HUES64 (cell line): Measurements from ENCODE around the gene NFIL3.

ENCODE experiments used
- H3K27ac ChIP-seq: 2 replicates; pipeline ENCODE4 v1.7.0; 2013; ENCODE audit warnings: low read depth, low read length, inconsistent platforms
- H3K27me3 ChIP-seq: 2 replicates; pipeline ENCODE4 v1.6.1; 2013; ENCODE audit warnings: mild to moderate bottlenecking, low read length; ENCODE audit not compliant: insufficient read depth
- H3K36me3 ChIP-seq: 2 replicates; pipeline ENCODE4 v1.6.1; 2013; ENCODE audit warnings: mild to moderate bottlenecking, low read length; ENCODE audit not compliant: insufficient read depth
- H3K4me1 ChIP-seq: 2 replicates; pipeline ENCODE4 v1.6.1; 2013; ENCODE audit warnings: mild to moderate bottlenecking, low read length, moderate library complexity; ENCODE audit not compliant: insufficient read depth
- H3K4me3 ChIP-seq: 2 replicates; pipeline ENCODE4 v1.5.1; 2013; ENCODE audit warnings: mild to moderate bottlenecking, low read length, moderate library complexity
- H3K9ac ChIP-seq: 2 replicates; pipeline ENCODE4 v1.6.1; 2013; ENCODE audit warnings: mild to moderate bottlenecking, low read depth, low read length
- H3K9me3 ChIP-seq: 2 replicates; pipeline ENCODE4 v1.6.1; 2013; ENCODE audit warnings: low read depth, low read length; ENCODE audit not compliant: insufficient read depth
- WGBS: fragments of 150-250, 120-280 bp; methylation state at CpG from one replicate; pipeline ENCODE4 v1.1.7; 2013; ENCODE audit warnings: missing lambda C conversion rate; 5-methylcytosine and 5-hydroxymethylcytosine counted together

Gene NFIL3

GRCh38 chr9:91421128-91421765 lies 2.4 kb downstream of the NFIL3 start:
- H3K4me1 ChIP-seq = peaks cover 11% of the 10 kb centered on the region; the same call in 1 of the 2 replicates
- peaks cover 61% of the 10 kb centered on the region for H3K27me3 ChIP-seq
- no peak overlapping the region for H3K27ac ChIP-seq
- no peaks in the 10 kb centered on the region for H3K9me3 ChIP-seq
- H3K36me3 ChIP-seq = no peaks in the 10 kb centered on the region
- under 1% methylated on average over 68 of the region's 69 CpGs for WGBS
- peak overlapping the region; percentile 89 for H3K4me3 ChIP-seq
- H3K9ac ChIP-seq = peak overlapping the region; percentile 54

- no peaks in the 10 kb centered on the region for H3K36me3 ChIP-seq
- no peak overlapping the region for H3K27ac ChIP-seq
- H3K4me3 ChIP-seq = peak overlapping the region; percentile 89
- H3K4me1 ChIP-seq = peaks cover 11% of the 10 kb centered on the region; the same call in 1 of the 2 replicates
- H3K9ac ChIP-seq = peak overlapping the region; percentile 54
- peaks cover 56% of the 10 kb centered on the region for H3K27me3 ChIP-seq
- 53% methylated on average over 16 of the region's 16 CpGs for WGBS
- no peaks in the 10 kb centered on the region for H3K9me3 ChIP-seq
Measured at GRCh38 chr9:91420501-91421127, 3.0 kb downstream of the NFIL3 start.

- Histone ChIP-seq H3K4me3 (no peak overlapping the region), H3K9ac (no peak overlapping the region), H3K27ac (no peak overlapping the region), H3K9me3 (no peaks in the 10 kb centered on the region), H3K36me3 (no peaks in the 10 kb centered on the region), H3K4me1 (peaks cover 11% of the 10 kb centered on the region; the same call in 1 of the 2 replicates), H3K27me3 (peaks cover 45% of the 10 kb centered on the region)
- WGBS = 90% methylated on average over 9 of the region's 10 CpGs
Measured at GRCh38 chr9:91419222-91420191, 4.1 kb downstream of the NFIL3 start.

GRCh38 chr9:91418215-91418610 lies 5.4 kb downstream of the NFIL3 start:
- H3K27ac ChIP-seq = no peak overlapping the region
- H3K9me3 ChIP-seq = no peaks in the 10 kb centered on the region
- no peaks in the 10 kb centered on the region for H3K36me3 ChIP-seq
- H3K4me3 ChIP-seq = no peak overlapping the region
- no peak overlapping the region for H3K9ac ChIP-seq
- H3K4me1 ChIP-seq = peaks cover 11% of the 10 kb centered on the region; the same call in 1 of the 2 replicates
- peaks cover 38% of the 10 kb centered on the region for H3K27me3 ChIP-seq

GRCh38 chr9:91417602-91418214 lies 5.9 kb downstream of the NFIL3 start:
- no peak overlapping the region for H3K9ac ChIP-seq
- H3K4me1 ChIP-seq = peaks cover 8% of the 10 kb centered on the region; the same call in 1 of the 2 replicates
- no peak overlapping the region for H3K4me3 ChIP-seq
- no peaks in the 10 kb centered on the region for H3K36me3 ChIP-seq
- WGBS = 90% methylated on average over 7 of the region's 9 CpGs
- H3K27ac ChIP-seq = no peak overlapping the region
- H3K9me3 ChIP-seq = no peaks in the 10 kb centered on the region
- H3K27me3 ChIP-seq = peaks cover 34% of the 10 kb centered on the region

- 79% methylated on average over 3 of the region's 4 CpGs for WGBS
- Histone ChIP-seq H3K27ac (no peak overlapping the region), H3K36me3 (no peaks in the 10 kb centered on the region), H3K9me3 (no peaks in the 10 kb centered on the region), H3K4me1 (no peaks in the 10 kb centered on the region), H3K27me3 (peaks cover 20% of the 10 kb centered on the region), H3K9ac (no peak overlapping the region), H3K4me3 (no peak overlapping the region)
Measured at GRCh38 chr9:91416096-91416712, 7.4 kb downstream of the NFIL3 start.

- no peak overlapping the region for H3K4me3 ChIP-seq
- H3K36me3 ChIP-seq = peaks cover 7% of the 10 kb centered on the region
- H3K27me3 ChIP-seq = peaks cover 13% of the 10 kb centered on the region
- H3K4me1 ChIP-seq = no peaks in the 10 kb centered on the region
- no peaks in the 10 kb centered on the region for H3K9me3 ChIP-seq
- 99% methylated on average over 2 of the region's 3 CpGs for WGBS
- H3K9ac ChIP-seq = no peak overlapping the region
- no peak overlapping the region for H3K27ac ChIP-seq
Measured at GRCh38 chr9:91415290-91415689, 8.3 kb downstream of the NFIL3 start.

GRCh38 chr9:91412941-91413340 lies 10.7 kb downstream of the NFIL3 start:
- Histone ChIP-seq H3K27ac (no peak overlapping the region), H3K9ac (no peak overlapping the region), H3K9me3 (no peaks in the 10 kb centered on the region), H3K36me3 (peaks cover 25% of the 10 kb centered on the region), H3K4me1 (no peaks in the 10 kb centered on the region), H3K27me3 (no peaks in the 10 kb centered on the region), H3K4me3 (no peak overlapping the region)
- 94% methylated on average over 2 of the region's 2 CpGs for WGBS

GRCh38 chr9:91411096-91411771 lies 12.4 kb downstream of the NFIL3 start:
- Histone ChIP-seq H3K36me3 (peaks cover 29% of the 10 kb centered on the region), H3K27me3 (no peaks in the 10 kb centered on the region), H3K9me3 (no peaks in the 10 kb centered on the region), H3K4me1 (no peaks in the 10 kb centered on the region), H3K27ac (no peak overlapping the region), H3K4me3 (no peak overlapping the region), H3K9ac (no peak overlapping the region)
- WGBS = 91% methylated on average over 5 of the region's 5 CpGs

GRCh38 chr9:91410161-91410560 lies 13.5 kb downstream of the NFIL3 start:
- WGBS = 96% methylated on average over 12 of the region's 12 CpGs
- H3K27ac ChIP-seq = no peak overlapping the region
- peaks cover 29% of the 10 kb centered on the region for H3K36me3 ChIP-seq
- no peaks in the 10 kb centered on the region for H3K9me3 ChIP-seq
- no peak overlapping the region for H3K9ac ChIP-seq
- no peaks in the 10 kb centered on the region for H3K27me3 ChIP-seq
- no peaks in the 10 kb centered on the region for H3K4me1 ChIP-seq
- no peak overlapping the region for H3K4me3 ChIP-seq
